Stimulated activated CD8-positive, alpha-beta memory T cell treated with anti-CD3 and anti-CD28 coated beads, Interleukin-4, amount 100 ng/mL, for 1 hour (primary cell): Measurements from ENCODE around the gene MAN1C1.

Source experiments
- DNase-seq, 2 donors: peaks; one replicate each; pipeline ENCODE4 v3.0.0-alpha.2; 2020; ENCODE audit warnings: low read depth in 2 of 2, low spot score in 1 of 2

MAN1C1 gene

GRCh38 chr1:25756215-25756614 is 139.6 kb downstream of the MAN1C1 start:
- DNase-seq: no peak

DNA sequence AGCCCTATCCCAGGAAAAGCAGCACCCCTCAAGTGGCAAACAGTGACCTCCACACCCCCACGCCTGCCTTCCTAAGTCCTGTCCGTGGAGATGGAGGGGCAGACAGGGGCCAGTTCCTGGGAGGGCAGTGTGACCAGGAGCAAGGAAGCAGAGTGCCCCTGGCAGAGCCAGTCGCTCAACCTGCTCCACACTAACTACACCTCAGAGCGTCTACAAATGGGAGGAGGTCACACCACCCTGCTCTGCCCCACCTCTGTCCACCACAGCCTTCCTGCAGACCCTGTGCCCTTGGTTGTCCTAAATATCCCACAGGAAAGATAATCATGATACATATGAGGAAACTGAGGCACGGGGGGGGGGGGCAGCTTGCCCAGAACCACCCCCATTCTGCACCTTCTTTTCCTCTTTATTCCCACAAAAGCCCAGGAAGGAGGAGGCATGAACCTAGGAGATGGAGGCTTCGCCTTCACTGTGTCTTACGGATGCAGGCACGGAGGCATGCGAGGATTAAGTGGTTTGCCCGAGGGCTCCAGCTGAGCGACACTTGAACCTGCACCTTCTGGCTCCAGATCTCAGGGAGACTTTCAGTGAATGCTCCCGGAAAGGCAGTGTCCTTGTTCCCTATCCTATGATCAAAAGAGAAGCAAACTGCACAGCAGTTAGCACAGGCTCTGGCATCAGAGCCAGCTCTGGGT is 140.7 kb downstream of the MAN1C1 start:
- DNase-seq: no peak

GRCh38 chr1:25757846-25758185 is 141.2 kb downstream of the MAN1C1 start:
- no peak for DNase-seq

- no peak for DNase-seq
These were observed 142.0 kb downstream of the MAN1C1 start for GRCh38 chr1:25758466-25759070.

DNA sequence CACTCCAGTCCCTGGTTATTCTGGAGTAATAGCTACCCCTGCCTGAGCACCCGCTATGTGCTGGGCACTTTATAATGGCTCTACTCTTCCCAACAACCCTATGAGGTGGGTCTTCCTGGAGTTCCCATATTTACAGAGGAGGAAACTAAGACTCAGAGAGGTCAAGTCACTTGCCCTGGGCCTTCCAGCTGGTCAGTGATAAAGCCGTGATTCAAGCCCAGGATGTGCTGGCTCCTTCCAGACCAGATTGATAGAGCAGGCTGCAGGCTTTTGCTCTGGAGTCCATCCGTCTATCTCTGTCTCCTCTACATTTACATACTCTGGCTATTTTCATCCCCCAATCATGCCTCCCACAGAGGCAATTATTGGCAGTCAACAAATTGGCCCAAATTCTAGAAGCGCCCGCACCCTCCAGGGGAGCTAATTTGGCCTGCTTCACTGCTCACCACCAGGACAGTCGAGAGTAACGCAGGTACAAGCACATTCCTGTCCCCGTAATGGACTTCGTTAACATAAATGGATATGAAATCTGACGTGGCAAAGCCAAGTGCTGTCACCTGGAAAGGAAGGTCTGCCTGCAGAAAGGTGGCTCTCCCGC is 143.6 kb downstream of the MAN1C1 start:
- no peak for DNase-seq

DNA sequence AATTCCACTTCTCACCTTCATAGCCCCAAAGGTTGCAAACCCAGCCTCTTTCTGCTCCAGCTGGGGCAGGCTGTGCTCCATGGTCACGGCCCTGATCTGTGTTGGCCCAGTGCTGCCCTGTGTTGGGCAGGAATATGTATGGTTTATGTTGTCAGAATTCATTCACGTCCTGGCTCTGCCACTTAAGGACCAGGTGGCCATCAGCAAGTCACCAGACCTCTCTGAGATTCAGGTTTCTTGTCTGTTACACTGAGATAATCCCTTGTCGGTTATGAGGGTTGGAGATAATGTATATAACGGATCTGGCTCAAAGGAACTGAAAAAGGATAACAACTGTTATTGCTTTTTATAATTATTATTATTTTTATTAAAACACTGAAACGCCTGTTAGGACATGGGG is 144.3 kb downstream of the MAN1C1 start:
- DNase-seq: no peak

DNA sequence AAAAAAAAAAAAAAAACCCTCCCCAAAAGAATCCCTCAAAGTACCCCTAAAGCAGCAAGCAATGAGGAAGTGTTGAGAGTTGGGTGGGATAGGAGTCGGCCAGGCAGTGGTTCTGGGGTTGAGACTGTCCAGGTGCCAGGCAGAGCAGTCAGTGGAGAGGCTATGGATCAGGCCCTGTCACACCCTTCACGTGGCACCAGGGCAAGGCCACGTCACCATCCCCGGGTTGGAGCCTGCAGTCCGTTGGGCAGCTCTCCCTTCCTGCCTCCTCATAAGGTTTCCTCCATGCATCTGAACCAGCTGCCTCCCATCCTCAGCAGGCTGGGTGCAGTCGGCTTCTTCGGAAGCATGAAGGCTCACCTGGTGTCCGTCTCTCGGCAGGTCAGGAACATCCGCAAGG is 146.9 kb downstream of the MAN1C1 start:
- DNase-seq: no peak

- DNase-seq: no peak
These were observed 148.7 kb downstream of the MAN1C1 start for GRCh38 chr1:25765136-25765922.

DNA sequence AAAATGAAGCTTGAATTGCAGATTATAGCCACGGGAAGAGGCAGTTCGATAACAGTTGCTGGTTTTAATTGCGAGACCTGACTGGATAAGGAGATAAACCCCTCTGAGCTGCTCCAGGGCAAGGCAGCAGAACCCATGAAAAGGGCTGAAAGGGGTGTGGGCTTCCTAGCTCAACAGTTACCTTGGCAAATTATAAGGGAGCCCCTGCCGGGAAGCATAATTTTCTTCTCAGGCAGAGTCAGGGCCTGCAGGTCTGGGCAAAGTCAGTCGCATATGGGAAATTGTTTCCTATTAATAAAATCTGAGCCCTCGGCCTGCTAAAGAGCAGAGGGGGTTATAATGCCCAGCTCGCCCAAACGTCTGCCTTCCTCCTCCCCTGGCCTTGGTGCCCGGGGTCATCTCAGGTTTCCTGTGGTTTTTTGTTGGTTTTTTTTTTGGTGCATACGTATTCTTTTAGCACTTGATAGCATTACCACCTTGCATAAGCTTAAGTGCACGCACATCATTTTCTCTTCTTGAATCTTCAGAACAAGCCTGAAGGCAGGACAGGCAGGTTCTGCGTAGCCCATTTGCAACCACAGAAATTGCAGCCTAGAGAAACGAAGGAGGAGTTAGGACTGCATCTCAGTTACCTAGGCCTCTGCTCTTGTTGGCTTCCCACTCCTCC is 149.5 kb downstream of the MAN1C1 start:
- DNase-seq: no peak

- DNase-seq: no peak
These were observed 150.3 kb downstream of the MAN1C1 start for GRCh38 chr1:25766721-25767436.

DNA sequence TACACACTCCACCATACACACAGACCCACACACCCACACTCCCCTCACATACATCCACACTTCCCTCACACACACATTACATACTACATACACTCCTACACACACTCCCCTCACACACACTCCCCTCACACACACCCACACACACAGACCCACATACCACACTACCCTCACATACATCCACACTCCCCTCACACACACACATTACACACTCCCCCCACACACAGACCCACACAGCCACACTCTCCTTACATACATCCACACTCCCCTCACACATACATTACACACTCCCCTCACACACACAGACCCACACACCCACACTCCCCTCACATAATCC is 150.8 kb downstream of the MAN1C1 start:
- DNase-seq: no peak

DNA sequence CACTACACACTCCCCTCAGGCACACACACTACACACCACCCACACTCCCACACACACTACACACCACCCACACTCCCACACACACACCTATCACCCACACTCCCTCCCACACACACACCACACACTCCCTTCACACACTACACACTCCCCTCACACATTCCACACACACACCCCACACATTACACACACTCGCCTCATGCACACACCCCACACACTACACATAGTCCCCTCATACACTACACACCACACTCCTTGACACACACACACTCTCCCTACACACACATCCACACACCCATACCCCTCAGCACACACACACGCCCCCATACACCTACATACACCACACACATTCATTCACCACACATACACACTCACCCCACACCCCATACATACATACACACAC is 152.4 kb downstream of the MAN1C1 start:
- no peak for DNase-seq

GRCh38 chr1:25769625-25770383 is 153.2 kb downstream of the MAN1C1 start:
- DNase-seq: no peak

GRCh38 chr1:25770541-25771220 is 154.1 kb downstream of the MAN1C1 start:
- DNase-seq: no peak

DNA sequence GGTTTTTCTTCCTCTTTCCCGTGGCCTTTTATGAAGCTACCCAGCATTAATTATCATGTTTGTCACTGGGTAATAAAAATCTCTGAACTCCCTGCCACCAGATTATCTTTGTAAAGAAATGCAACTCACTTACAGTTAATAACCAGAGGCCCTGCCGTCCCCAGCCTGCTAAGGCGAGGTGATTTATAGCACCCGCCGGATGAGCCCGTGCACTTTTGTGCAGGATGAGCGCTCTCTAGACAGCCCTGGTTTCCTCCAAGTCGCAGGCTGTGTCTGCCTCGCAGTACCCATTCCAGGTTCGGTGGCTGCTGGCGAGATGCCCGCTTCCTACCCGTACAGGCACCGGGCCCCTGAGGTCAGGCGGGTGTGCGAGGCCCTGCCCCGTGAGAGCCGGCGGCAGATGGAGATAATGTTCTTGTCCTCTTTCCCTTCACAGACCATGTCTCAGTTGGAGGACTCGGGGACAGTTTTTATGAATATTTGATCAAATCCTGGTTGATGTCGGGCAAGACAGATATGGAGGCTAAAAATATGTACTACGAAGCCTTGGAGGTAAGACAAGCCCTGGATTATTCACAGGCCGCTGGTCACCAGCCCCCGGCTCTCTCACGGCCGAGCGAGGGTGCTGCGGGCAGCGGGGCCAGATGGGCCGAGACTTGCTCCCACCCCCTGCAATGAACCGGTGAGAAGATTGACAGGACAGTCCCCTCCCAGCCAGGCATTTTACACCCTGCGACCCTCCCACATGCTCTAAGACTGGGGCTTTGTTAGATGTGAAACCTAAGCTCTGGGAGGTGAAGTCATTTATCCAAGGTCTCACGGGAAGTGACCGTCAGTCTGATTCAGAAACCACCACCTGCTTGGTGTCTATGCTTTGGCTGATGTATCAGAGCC is 154.9 kb downstream of the MAN1C1 start:
- no peak for DNase-seq

- no peak for DNase-seq
These were observed 155.6 kb downstream of the MAN1C1 start for GRCh38 chr1:25772164-25772563.

DNA sequence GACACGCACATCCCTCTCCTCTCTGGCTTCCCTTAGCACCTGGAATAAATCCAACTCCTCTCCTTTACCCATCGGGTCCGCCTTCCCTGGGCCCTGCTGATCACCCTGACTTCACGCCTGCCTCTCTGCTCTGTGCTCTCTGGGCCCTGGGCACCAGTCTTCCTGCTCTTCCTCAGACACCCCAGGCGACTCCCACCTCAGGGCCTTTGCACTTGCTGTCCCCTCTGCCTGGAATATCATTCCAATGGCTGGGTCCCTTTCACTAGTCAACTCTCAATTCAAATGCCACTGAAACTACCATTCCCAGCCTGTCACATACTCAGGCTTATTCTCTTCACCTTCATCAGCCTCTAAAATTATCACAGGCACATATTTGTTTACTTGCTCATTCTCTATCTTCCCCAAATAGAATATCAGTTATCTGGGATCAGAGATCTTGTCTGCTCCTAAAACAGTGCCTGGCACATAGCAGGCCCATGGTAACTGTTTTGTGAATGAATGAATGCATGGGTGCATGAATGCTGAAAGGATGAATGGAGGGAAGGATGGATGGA is 156.2 kb downstream of the MAN1C1 start:
- DNase-seq: no peak

GRCh38 chr1:25773441-25774125 is 157.0 kb downstream of the MAN1C1 start:
- no peak for DNase-seq
